Myometrial cell (primary cell): Measurements from ENCODE around the gene OR6F1. TPM values are rescaled to one million over a fixed set of nuclear protein-coding genes. Genes with fewer than 3 reads are reported as not detected.

Experiments used
- total RNA-seq: library from RNA; depleted of rRNA; stranded (reverse); fragments of >200 nt; gene quantifications from 2 replicates; pipeline ENCODE4 v1.2.3, GENCODE V29; 2015

OR6F1 gene
- not detected in 2 replicates for total RNA-seq

DNA sequence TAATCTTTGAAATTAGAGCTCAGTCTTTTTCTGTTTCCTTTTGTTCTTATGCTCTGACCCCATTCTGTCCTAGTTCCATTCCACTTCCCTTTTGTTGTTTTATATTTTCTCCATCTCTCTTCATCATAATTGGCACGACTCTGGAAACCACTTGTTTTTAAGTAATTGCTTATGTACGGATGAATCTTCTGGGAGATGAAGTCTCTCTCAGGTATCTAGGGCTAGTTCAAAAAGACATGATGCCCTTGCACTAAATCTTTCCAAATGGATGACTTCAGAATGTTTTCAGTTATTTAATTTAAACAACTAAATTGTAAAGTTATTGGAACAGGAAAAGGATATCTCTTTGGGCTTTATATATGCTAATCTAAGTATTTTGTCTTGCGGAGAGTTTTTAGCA, at the start of gene OR6F1:
Gene OR6F1 (minus strand): TSS at position 101 of the 400 bp plus-strand sequence. CDS start 3,891 bp downstream, outside the sequence.

DNA sequence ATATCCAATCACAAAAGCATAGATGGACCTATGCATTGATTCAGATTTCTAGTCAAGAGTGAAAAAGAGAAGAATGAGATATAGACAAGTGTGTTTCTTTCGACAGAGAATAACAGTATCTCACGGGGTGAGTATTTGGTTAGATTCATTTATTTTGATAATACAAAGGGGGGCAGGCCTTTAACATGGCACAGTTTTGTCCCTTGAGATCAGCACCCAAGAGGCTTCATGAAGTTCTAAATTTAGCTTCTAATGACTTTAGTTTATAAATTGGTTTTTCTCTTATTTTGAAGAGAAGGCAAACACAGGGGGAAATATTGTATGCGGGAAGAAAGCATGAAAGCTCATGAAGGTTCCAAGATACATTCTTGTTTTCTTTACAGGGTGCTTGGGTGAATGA, 44.0 kb upstream of the OR6F1 start, which contains the start of gene OR1C1:
Gene OR1C1 (minus strand): TSS at position 101 of the 400 bp plus-strand sequence. CDS start 2,150 bp downstream, outside the sequence.

DNA sequence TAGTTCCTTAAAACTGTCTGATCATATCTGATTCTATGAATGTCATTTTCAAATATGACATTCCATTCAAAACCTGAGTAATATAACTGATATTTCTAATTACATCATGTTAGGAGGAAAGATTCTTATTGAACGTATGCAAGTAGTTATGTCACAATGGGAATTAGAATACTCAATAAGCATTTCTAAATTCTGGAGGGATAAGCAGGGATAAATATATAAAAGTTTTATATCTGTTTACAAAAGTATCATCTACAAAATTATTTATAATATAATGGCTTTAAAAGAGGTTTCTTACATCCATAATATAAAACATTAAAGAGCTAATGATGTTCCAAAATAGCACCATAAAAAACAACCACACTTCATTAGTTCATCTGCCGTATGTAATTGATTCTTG, 31.6 kb upstream of the OR6F1 start, which contains the start of gene OR14A2:
Gene OR14A2 (minus strand): TSS at position 101 of the 400 bp plus-strand sequence.

DNA sequence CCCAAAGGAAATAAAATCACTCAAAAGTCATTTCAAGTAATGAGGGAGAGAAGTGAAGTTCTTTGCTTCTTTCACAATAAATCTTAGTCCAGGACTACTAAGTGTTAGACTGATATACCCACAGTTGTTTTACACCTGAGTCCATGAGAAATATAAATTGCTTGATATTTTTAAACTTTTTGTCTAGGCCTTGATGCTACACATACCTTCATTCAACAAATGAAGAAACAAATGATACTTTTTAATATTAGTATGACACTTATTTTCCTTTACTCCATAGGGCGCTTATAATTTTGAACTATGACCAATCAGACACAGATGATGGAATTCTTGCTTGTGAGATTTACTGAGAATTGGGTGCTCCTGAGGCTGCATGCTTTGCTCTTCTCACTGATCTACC, 21.9 kb upstream of the OR6F1 start, which contains the start of gene OR14K1:
Gene OR14K1 (plus strand): TSS at position 301 of the 400 bp plus-strand sequence. CDS start 0 bp downstream, at position 301.

DNA sequence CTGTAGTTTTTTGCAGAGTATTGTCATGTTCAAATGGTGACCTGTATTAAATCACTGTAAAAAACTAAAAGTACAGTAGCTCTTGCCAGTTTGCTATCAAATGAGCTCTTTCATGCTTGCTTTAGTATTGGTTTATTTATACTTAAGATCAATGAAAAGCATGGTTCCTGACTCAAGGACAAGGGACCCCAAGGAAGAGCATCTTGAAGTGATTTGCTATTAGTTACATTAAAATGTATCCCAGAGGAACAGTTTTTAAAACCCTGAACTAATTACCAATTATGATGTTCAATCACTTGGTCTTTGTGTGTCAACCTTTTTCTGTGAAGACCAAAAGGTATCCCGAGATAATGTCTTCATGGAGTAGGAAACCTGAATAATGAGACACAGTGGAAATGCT, 36.8 kb downstream of the OR6F1 start, which contains the start of gene OR13G1:
Gene OR13G1 (minus strand): TSS at position 101 of the 400 bp plus-strand sequence. CDS start 6,698 bp downstream, outside the sequence.

Other genes with a start within 250 kb of the OR6F1 start
- not detected in 2 replicates for gene OR2C3, start 180.2 kb downstream of the OR6F1 start, total RNA-seq
- gene GCSAML, start 167.5 kb downstream of the OR6F1 start, total RNA-seq: not detected in 2 replicates
- gene OR2G2, start 128.3 kb downstream of the OR6F1 start, total RNA-seq: not detected in 2 replicates
- gene OR2G3, start 111.1 kb downstream of the OR6F1 start, total RNA-seq: not detected in 2 replicates
- gene OR13G1, start 36.9 kb downstream of the OR6F1 start, total RNA-seq: not detected in 2 replicates
- not detected in 2 replicates for gene OR14K1, start 22.0 kb upstream of the OR6F1 start, total RNA-seq
- gene OR14A2, start 31.5 kb upstream of the OR6F1 start, total RNA-seq: not detected in 2 replicates
- not detected in 2 replicates for gene OR1C1, start 43.9 kb upstream of the OR6F1 start, total RNA-seq
- not detected in 2 replicates for gene OR14A16, start 107.5 kb upstream of the OR6F1 start, total RNA-seq
- not detected in 2 replicates for gene OR11L1, start 125.2 kb upstream of the OR6F1 start, total RNA-seq
- 0.29 TPM in 1 of 2 replicates, not detected in the other for gene TRIM58, start 140.5 kb upstream of the OR6F1 start, total RNA-seq
- gene OR2W3, start 178.9 kb upstream of the OR6F1 start, total RNA-seq: not detected in 2 replicates
- gene OR2T8, start 203.6 kb upstream of the OR6F1 start, total RNA-seq: not detected in 2 replicates
- not detected in 2 replicates for gene OR2AJ1, start 208.2 kb upstream of the OR6F1 start, total RNA-seq
- gene OR2L8, start 232.2 kb upstream of the OR6F1 start, total RNA-seq: not detected in 2 replicates
- not detected in 2 replicates for gene OR2AK2, start 248.6 kb upstream of the OR6F1 start, total RNA-seq